KOPT-K1 (cell line): Measurements from ENCODE around the gene RIIAD1.

Experiments used
- H3K27ac ChIP-seq: fragments of 200-600 bp; sonication (generic); 2 replicates; pipeline ENCODE4 v1.5.1; 2016; ENCODE audit warnings: antibody characterized with exemption, mild to moderate bottlenecking, low read depth, low read length; ENCODE audit not compliant: poor library complexity, severe bottlenecking
- H3K36me3 ChIP-seq: fragments of 200-600 bp; sonication (generic); 2 replicates; pipeline ENCODE4 v1.5.1; 2017; ENCODE audit warnings: antibody characterized with exemption, mild to moderate bottlenecking, low read length, moderate library complexity; ENCODE audit not compliant: insufficient read depth
- H3K9me3 ChIP-seq: fragments of 200-600 bp; sonication (generic); 2 replicates; pipeline ENCODE4 v1.5.1; 2017; ENCODE audit warnings: antibody characterized with exemption, low read length, mild to moderate bottlenecking; ENCODE audit not compliant: insufficient read depth, poor library complexity, severe bottlenecking

Gene RIIAD1

DNA sequence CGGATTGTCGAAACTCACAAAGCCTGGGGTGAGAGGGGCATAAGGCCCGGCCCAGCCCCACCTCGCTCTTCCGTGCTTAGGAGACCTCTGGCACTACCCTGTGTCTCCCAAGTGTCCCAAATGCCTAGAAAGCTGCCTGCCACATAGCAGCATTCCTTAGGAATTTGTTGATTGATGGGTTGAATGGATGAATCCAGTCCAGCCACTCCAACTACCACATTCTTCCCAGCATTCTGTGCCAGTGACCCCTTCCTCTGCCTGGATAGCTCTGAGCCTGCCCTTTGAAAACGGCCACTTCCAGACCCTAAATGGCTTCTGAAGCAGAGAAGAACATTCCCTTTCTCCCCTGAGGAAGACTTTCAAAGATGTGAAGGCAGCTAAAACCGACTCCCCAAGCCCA lies 16.2 kb upstream of the RIIAD1 start:
- H3K36me3 ChIP-seq: 0 out of 2 replicates have a peak, but pooled peaks cover 12% of the 10 kb centered on the region
- H3K27ac ChIP-seq: no peak overlapping the region
- H3K9me3 ChIP-seq: no peaks in the 10 kb centered on the region

- H3K27ac ChIP-seq: no peak overlapping the region
- 0 out of 2 replicates have a peak, but pooled peaks cover 7% of the 10 kb centered on the region for H3K36me3 ChIP-seq
- no peaks in the 10 kb centered on the region for H3K9me3 ChIP-seq
These were observed 15.4 kb upstream of the RIIAD1 start for GRCh38 chr1:151705753-151706463.

GRCh38 chr1:151706464-151707415 lies 14.6 kb upstream of the RIIAD1 start:
- H3K9me3 ChIP-seq: no peaks in the 10 kb centered on the region
- no peaks in the 10 kb centered on the region for H3K36me3 ChIP-seq
- no peak overlapping the region for H3K27ac ChIP-seq

DNA sequence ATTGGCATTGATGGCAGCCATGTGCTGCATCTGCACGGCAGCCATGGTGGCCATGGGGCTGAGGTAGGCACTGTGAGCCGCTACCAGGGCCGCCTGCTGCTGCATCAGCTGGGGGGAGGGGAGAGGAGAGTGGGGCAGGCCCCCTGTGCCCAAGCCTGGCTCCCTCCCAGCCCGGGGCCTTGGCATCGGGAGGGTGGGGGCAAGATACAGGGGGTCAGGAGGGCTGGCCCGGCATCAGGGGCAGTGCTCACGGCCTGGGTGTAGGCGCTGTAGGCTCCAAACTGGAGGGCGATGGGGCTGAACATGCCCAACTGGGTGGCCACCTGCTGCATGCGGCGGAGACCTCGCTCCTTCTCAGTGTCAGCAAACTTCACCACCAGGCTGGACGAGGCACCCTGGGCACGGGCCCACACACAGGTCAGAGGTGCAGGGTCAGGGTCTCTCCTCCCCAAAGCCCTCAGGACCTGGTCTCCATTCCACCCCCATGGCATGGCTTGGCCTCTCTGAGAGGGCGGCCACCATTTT lies 13.7 kb upstream of the RIIAD1 start:
- Histone ChIP-seq H3K9me3 (no peaks in the 10 kb centered on the region), H3K36me3 (no peaks in the 10 kb centered on the region), H3K27ac (no peak overlapping the region)

DNA sequence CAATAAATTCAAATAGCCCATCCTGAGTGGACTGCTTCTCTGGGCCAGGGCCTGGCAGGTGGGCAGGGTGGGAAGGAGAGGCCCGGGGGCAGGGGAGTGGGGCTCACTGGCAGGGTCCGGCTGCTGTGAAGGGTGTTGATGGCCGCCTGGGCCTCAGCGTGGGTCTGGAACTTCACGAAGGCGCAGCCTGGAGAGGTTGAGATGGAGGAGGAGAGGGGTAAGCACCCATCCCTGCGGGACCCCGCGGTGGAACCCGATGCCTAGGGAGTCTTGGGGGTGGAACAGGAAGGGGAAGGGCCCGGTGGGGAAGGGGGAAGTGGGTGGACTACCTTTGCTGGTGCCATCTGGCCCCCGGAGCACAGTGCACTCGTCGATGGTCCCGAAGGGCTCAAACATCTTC lies 12.4 kb upstream of the RIIAD1 start:
- Histone ChIP-seq H3K36me3 (no peaks in the 10 kb centered on the region), H3K27ac (no peak overlapping the region)

DNA sequence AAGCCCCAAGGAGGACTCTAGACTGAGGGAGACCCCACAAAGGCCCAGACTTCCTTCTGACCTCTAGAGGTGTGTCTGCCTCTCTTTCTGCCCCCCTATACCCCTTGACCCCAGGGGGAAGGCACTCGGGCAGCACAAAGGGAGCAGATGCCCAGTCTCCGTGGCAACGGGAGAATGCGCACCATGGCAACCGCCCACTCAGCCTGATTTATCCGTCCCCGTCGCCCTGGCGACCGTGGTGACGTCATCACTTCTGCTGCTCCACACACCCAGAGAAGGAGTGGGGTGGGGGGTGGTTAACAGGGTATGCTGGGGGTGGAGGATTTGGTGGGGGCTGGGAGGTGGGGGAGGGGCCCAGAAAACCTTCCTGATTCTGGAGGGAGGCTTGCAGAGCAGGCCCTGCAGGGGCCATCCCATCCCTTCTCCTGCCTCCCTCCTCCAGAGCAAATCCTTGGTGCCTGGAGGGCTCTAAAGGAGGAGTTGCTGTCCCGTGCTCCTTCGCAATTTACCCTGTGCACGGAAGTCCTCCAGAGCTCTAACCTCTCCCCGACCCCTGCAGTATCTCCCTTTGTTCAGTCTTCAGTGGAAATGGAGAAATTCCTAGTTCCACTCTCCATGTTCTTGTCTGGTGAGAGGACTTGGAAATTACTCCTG lies 11.0 kb upstream of the RIIAD1 start:
- H3K36me3 ChIP-seq: no peaks in the 10 kb centered on the region

More for the DNA sequence above, 12.4 kb upstream of the RIIAD1 start:
- no peaks in the 10 kb centered on the region for H3K9me3 ChIP-seq

DNA sequence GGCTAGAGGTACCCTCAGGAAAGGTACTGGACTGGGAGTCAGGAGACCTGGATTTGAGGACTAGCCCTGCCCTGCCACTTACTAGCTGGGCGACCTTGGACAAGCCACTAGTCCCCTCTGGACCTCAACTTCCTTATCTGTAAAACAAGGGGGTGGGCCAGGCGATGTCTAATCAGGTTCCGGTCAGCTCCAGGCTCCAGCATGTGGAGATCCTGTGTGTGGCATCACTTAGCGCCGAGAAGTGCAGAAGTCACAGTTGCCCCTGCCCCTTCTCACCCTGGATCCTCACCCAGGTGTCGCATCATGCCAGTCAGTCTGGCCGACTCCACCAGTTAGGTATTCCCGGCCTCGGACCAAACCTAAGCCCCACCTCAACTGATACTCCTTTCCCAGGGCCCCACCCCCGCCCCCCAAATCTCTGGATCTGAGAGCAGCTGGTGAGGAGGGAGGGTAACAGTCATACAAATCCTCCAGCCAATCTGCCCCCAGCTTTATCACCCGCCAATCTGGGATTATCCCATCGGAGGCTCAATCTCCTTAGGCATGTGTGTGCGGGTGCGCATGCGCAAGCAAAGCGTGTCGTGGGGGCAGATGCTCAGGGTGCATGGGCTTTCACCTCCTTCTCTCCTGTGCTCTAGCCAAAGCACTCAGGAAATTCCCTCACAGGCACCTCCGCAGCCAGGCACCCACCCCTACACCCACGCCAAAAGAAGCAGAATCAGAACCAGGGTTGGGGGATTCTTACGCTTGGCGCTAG lies 10.1 kb upstream of the RIIAD1 start:
- Histone ChIP-seq H3K36me3 (no peaks in the 10 kb centered on the region), H3K9me3 (no peaks in the 10 kb centered on the region), H3K27ac (no peak overlapping the region)

More for the DNA sequence above, 11.0 kb upstream of the RIIAD1 start:
- H3K27ac ChIP-seq: no peak overlapping the region
- H3K9me3 ChIP-seq: no peaks in the 10 kb centered on the region

- no peaks in the 10 kb centered on the region for H3K9me3 ChIP-seq
- no peak overlapping the region for H3K27ac ChIP-seq
- H3K36me3 ChIP-seq: no peaks in the 10 kb centered on the region
These were observed 9.4 kb upstream of the RIIAD1 start for GRCh38 chr1:151711951-151712350.

- Histone ChIP-seq H3K27ac (no peak overlapping the region), H3K9me3 (no peaks in the 10 kb centered on the region), H3K36me3 (no peaks in the 10 kb centered on the region)
These were observed 8.3 kb upstream of the RIIAD1 start for GRCh38 chr1:151713044-151713443.

- no peaks in the 10 kb centered on the region for H3K36me3 ChIP-seq
- no peaks in the 10 kb centered on the region for H3K9me3 ChIP-seq
- no peak overlapping the region for H3K27ac ChIP-seq
These were observed 7.4 kb upstream of the RIIAD1 start for GRCh38 chr1:151713874-151714273.

DNA sequence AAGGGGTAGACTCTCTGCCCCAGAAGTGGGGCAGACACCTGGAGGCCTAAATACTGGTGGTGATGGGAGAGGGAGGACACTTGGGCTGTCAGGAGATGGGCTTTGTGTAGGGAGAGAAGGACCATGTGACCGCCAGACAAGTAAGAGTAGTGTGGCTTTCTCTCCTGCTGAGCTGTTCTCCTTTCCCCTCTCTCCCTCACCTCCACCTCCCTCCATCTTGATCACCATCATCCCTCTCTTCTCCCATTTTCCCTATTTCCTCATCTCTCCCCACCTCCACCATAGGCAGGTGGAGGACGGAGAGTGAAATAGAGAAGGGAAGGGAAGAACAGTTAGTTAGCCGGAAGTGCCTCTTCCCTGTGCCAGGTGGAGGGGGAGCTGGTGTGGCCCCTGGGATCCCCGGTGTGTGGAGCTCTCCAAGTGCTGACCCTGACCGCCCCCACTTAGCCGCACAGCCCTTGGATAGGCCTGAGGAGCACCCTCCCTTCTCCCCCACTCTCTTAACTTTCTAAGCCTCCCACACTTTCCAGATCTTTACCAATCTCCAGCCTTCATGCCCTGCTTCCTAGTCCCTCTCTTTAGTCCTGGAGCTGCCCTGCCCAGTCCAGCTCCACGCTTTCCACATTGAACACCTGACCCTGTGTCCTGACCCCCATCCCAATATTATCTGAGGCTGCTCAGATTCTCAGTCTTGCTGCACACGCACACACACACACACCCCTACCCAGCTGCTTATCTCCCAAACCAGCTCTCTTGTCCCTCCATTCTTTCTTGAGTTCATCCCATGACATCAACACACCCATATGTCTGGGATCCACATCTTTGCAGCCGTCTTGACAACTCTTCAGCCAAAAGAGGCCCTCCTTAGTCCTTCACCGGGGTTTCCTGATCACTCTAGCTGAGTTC lies 6.2 kb upstream of the RIIAD1 start:
- no peaks in the 10 kb centered on the region for H3K9me3 ChIP-seq
- H3K27ac ChIP-seq: no peak overlapping the region
- H3K36me3 ChIP-seq: no peaks in the 10 kb centered on the region

DNA sequence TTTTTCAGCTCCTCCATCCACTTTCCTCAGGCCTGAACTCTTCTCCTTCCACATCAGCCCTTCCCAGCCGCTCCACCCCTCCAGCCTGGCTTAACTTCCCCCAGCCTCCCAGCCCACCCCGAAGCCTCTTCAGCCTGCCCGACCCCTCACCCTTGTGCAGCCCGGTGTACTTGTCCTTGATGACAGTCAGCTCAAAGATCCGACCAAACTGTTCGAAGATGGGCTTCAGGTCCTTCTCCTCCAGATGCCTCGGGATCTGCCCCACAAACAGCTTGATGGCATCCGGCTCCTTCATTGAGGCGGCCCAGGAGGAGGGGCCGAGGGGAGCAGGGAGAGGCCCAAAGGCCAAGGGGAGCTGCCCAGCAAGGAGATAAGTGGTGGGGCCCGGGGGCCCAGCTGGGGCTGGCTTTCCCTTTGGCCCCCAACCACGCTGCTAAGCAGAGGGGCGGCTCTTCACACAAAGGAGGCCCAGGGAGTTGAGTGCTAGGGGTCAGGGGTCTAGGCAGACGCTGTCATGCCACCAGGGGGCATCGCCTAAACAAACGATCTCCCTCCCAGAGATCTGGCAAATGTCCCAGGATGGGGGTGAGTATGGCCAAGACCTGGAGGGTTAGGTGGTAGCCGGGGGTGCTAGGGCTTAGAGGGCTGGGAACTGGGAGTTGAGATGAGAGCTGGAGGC lies 5.5 kb upstream of the RIIAD1 start:
- no peaks in the 10 kb centered on the region for H3K9me3 ChIP-seq
- no peaks in the 10 kb centered on the region for H3K36me3 ChIP-seq

GRCh38 chr1:151716405-151716762 lies 4.9 kb upstream of the RIIAD1 start:
- Histone ChIP-seq H3K36me3 (no peaks in the 10 kb centered on the region), H3K27ac (no peak overlapping the region), H3K9me3 (no peaks in the 10 kb centered on the region)

More for the DNA sequence above, 5.5 kb upstream of the RIIAD1 start:
- H3K27ac ChIP-seq: no peak overlapping the region
